Ishikawa (cell line): ENCODE results near the gene CCDC91.

Experiments
- CEBPB ChIP-seq: IDR thresholded peaks from 2 replicates; pipeline ENCODE4 v1.6.1; 2012
- CREB1 ChIP-seq: IDR thresholded peaks from 2 replicates; pipeline ENCODE4 v1.6.1; 2012; ENCODE audit warnings: low read depth
- EGR1 ChIP-seq: IDR thresholded peaks from 2 replicates; pipeline ENCODE4 v1.6.1; 2012
- EP300 ChIP-seq: IDR thresholded peaks from 2 replicates; pipeline ENCODE4 v1.6.1; 2012; ENCODE audit warnings: borderline replicate concordance
- FOXM1 ChIP-seq: IDR thresholded peaks from 2 replicates; pipeline ENCODE4 v1.6.1; 2012; ENCODE audit warnings: low read depth, borderline replicate concordance
- MAX ChIP-seq: IDR thresholded peaks from 2 replicates; pipeline ENCODE4 v1.6.1; 2012
- NFIC ChIP-seq: IDR thresholded peaks from 2 replicates; pipeline ENCODE4 v1.6.1; 2012
- RAD21 ChIP-seq: IDR thresholded peaks from 2 replicates; pipeline ENCODE4 v1.6.1; 2012; ENCODE audit warnings: low read depth
- REST ChIP-seq: IDR thresholded peaks from 2 replicates; pipeline ENCODE4 v1.6.1; 2012; ENCODE audit warnings: low read depth, mild to moderate bottlenecking
- TAF1 ChIP-seq: IDR thresholded peaks from 2 replicates; pipeline ENCODE4 v1.6.1; 2012; ENCODE audit warnings: low read depth, mild to moderate bottlenecking
- TEAD4 ChIP-seq: IDR thresholded peaks from 2 replicates; pipeline ENCODE4 v1.6.1; 2012
- USF1 ChIP-seq: IDR thresholded peaks from 2 replicates; pipeline ENCODE4 v1.6.1; 2012
- YY1 ChIP-seq: IDR thresholded peaks from 2 replicates; pipeline ENCODE4 v1.6.1; 2012; ENCODE audit warnings: low read depth
- ZBTB7A ChIP-seq: IDR thresholded peaks from 2 replicates; pipeline ENCODE4 v1.6.1; 2012; ENCODE audit warnings: low read depth

The CCDC91 gene

GRCh38 chr12:28171356-28172060, 18.7 kb upstream of the CCDC91 start:
- TF ChIP-seq TAF1 (no peak), FOXM1 (no peak), REST (no peak), EP300 (no peak), CEBPB (no peak), USF1 (no peak), TEAD4 (no peak), CREB1 (no peak), MAX (no peak), YY1 (no peak), NFIC (no peak), RAD21 (no peak), EGR1 (no peak)

- no peak for TF ChIP-seq REST
- peak; percentile 78 for TF ChIP-seq RAD21
Observed at GRCh38 chr12:28172434-28173030, 17.7 kb upstream of the CCDC91 start.

- TF ChIP-seq YY1 (no peak), NFIC (no peak), CEBPB (no peak), REST (no peak), TEAD4 (no peak), MAX (no peak), TAF1 (no peak), EGR1 (no peak), FOXM1 (no peak), USF1 (no peak), ZBTB7A (no peak)
Observed at GRCh38 chr12:28173440-28173839, 16.8 kb upstream of the CCDC91 start.

GRCh38 chr12:28175098-28175589, 15.1 kb upstream of the CCDC91 start:
- TF ChIP-seq MAX (no peak), FOXM1 (no peak), ZBTB7A (no peak), EP300 (no peak), RAD21 (no peak), CEBPB (no peak), TEAD4 (no peak), USF1 (no peak), REST (no peak), CREB1 (no peak)
